VCaP (cell line): Measurements from ENCODE around the gene KRTAP20-1.

Experiments used
- H3K27ac ChIP-seq: fragments of 450-650 bp; 2 replicates; pipeline ENCODE4 v1.5.1; 2017
- TF ChIP-seq, protein P1 (sequence below): fragments of 450-650 bp; conservative IDR thresholded peaks from 2 replicates; pipeline ENCODE4 v1.5.1; 2017; ENCODE audit warnings: mild to moderate bottlenecking, moderate library complexity

Gene KRTAP20-1

GRCh38 chr21:30616125-30616524 is at the start of gene KRTAP20-1:
Gene KRTAP20-1, plus strand, starts transcription at chr21:30616425. Its CDS starts 30 bp downstream, at chr21:30616455.
- TF ChIP-seq, protein P1, sequence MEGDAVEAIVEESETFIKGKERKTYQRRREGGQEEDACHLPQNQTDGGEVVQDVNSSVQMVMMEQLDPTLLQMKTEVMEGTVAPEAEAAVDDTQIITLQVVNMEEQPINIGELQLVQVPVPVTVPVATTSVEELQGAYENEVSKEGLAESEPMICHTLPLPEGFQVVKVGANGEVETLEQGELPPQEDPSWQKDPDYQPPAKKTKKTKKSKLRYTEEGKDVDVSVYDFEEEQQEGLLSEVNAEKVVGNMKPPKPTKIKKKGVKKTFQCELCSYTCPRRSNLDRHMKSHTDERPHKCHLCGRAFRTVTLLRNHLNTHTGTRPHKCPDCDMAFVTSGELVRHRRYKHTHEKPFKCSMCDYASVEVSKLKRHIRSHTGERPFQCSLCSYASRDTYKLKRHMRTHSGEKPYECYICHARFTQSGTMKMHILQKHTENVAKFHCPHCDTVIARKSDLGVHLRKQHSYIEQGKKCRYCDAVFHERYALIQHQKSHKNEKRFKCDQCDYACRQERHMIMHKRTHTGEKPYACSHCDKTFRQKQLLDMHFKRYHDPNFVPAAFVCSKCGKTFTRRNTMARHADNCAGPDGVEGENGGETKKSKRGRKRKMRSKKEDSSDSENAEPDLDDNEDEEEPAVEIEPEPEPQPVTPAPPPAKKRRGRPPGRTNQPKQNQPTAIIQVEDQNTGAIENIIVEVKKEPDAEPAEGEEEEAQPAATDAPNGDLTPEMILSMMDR = no peak
- no peak within 1 kb of the TSS for H3K27ac ChIP-seq

DNA sequence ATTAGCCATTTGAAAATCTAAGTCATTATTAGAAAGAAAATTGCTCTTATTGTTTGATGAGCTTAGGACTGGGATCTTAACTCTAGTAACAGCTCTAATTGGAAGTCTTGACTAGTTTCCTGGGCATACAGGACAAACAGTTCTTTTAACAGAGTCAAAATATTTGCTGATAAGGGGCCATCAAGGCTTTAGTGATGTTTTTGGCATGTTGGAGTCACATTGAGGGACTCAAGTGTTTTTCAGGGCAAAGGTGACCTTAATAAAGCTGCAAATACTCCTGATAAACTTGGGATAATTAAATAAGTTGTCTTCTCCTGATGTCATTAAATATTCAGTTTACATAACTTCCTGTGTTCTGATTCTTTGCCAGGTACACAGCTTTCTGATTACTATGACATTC is 48.6 kb upstream of the KRTAP20-1 start:
- peak overlapping the region; percentile 64 for H3K27ac ChIP-seq
- TF ChIP-seq, protein P1 = no peak

DNA sequence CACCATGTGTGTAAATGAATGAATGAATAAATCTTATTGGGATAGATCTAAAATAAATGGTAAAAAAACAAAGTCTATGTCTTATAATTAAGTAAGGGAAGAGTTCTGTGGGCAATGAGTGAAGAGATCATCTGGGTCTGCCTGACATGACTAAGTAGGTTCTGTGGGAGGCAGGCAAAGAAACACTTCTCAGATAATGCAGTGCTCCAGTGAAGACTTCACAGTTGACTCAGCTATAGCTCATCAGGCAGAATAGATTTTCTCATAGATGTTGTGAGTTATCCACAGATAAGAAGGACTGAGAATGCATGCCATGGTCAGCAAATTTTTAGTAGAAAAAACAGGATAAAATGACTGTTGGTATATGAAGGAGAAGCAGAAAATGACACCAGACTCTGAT is 38.5 kb upstream of the KRTAP20-1 start:
- TF ChIP-seq, protein P1 = no peak

DNA sequence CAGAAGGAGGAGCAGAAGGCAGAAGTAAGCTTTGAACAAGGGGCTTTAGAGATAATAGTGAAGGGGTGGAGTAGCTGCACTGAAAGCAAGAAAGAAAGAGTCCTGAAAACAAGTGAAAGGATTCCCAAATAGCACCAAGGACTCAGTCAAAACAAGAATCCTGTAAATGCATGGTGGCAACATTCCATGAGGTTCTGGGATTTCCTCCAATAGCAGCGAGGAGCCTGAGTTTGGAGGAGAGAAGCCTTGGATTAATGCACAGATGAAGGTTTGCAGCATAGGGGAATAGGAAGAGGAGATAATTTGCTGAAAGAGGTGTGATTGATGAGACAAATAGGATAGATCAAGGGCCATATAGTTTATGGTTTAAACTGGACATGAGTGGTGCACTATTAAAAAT is 36.9 kb upstream of the KRTAP20-1 start:
- peak overlapping the region; percentile 91 for H3K27ac ChIP-seq
- TF ChIP-seq, protein P1 = no peak

More for the DNA sequence above, 38.5 kb upstream of the KRTAP20-1 start:
- peak overlapping the region; percentile 91 for H3K27ac ChIP-seq

DNA sequence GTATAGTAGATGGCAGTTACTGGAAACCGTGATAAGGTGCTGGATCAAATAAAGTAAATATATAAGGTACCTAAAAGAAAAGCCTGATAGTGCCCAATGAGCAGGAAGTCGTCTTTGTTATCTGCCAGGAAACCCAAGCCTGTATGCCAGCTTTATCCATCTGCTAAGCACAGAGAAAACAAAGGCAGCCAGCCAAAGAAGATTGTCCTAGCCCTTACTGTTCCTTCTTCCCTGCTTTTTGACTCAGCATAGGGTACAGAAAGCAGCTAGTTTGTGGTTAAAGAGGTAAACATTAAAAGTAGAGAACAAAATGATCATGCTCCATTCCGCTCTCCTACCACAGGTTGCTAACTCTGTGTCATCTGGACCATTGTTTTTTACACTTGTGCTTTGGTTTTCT is 36.1 kb upstream of the KRTAP20-1 start:
- TF ChIP-seq, protein P1 = no peak
- H3K27ac ChIP-seq = peak overlapping the region; percentile 91

- TF ChIP-seq, protein P1 = no peak
- H3K27ac ChIP-seq = no peak overlapping the region; the same call in 1 of the 2 replicates
Observed at GRCh38 chr21:30582870-30583269, 33.4 kb upstream of the KRTAP20-1 start.

GRCh38 chr21:30590297-30590696 is 25.9 kb upstream of the KRTAP20-1 start, which contains the start of gene KRTAP22-2:
Gene KRTAP22-2, minus strand, starts transcription at chr21:30590397.
- no peak within 1 kb of the TSS for H3K27ac ChIP-seq
- TF ChIP-seq, protein P1 = no peak
